ENCODE data around the gene TMEM86A. TPM values are rescaled to one million over a fixed set of nuclear protein-coding genes. Genes with fewer than 3 reads are reported as not detected.

TMEM86A gene
- total and polyA plus RNA-seq, 2 experiments from 2014 or later = 1.7 to 5.2 TPM

DNA sequence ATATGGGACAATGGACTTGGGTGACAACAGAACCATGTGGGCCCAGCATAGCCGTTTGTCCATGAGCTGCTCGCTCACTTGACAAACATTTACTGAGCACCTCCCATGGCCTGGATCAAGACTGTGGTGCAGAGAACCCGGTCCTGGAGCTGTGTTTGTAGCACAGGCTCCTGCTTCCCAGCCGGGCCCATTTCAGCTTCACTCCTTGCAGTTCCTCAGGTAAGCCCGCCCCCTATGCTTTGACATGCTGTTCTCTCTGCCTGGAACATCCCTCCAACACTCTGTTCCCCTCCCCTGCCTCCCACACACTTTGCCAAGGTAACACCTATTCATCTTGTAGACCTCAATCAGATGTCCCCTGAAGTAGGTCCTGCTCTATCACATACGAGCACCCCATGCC is 46.7 kb downstream of the TMEM86A start:
- no peak overlapping the region for H3K4me2 ChIP-seq
- no peak overlapping the region for H3K27ac ChIP-seq
- no peak overlapping the region for H2AFZ ChIP-seq
- no peak for DNase-seq (ENCODE audit: low spot score)
- no peak overlapping the region for H3K4me3 ChIP-seq
- no peaks in the 10 kb centered on the region for H3K27me3 ChIP-seq
- peaks cover 3% of the 10 kb centered on the region for H3K4me1 ChIP-seq (ENCODE audit: insufficient read depth)
- no peaks in the 10 kb centered on the region for H3K9me3 ChIP-seq (ENCODE audit: low read depth)
- no peaks in the 10 kb centered on the region for H3K79me2 ChIP-seq
- no peaks in the 10 kb centered on the region for H3K36me3 ChIP-seq (replicated peaks; ENCODE audit: insufficient read depth, low read depth)
- 85% methylated on average over 6 of the region's 6 CpGs for WGBS (ENCODE audit: low lambda C conversion rate, missing lambda C conversion rate)
- no peaks in the 10 kb centered on the region for H4K20me1 ChIP-seq (ENCODE audit: insufficient read depth, poor library complexity, severe bottlenecking)
- TF ChIP-seq, protein P1, sequence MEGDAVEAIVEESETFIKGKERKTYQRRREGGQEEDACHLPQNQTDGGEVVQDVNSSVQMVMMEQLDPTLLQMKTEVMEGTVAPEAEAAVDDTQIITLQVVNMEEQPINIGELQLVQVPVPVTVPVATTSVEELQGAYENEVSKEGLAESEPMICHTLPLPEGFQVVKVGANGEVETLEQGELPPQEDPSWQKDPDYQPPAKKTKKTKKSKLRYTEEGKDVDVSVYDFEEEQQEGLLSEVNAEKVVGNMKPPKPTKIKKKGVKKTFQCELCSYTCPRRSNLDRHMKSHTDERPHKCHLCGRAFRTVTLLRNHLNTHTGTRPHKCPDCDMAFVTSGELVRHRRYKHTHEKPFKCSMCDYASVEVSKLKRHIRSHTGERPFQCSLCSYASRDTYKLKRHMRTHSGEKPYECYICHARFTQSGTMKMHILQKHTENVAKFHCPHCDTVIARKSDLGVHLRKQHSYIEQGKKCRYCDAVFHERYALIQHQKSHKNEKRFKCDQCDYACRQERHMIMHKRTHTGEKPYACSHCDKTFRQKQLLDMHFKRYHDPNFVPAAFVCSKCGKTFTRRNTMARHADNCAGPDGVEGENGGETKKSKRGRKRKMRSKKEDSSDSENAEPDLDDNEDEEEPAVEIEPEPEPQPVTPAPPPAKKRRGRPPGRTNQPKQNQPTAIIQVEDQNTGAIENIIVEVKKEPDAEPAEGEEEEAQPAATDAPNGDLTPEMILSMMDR (IDR thresholded peaks at IDR 0.05; ENCODE audit: poor library complexity) = no peak
- TF ChIP-seq EZH2phosphoT487 (IDR thresholded peaks at IDR 0.05; ENCODE audit: low read depth, severe bottlenecking, unreplicated experiment) = no peak
- no peak for TF ChIP-seq EZH2 (IDR thresholded peaks at IDR 0.05; ENCODE audit: borderline replicate concordance)
- H3K9me2 ChIP-seq (replicated peaks; ENCODE audit: insufficient read depth) = no peaks in the 10 kb centered on the region

DNA sequence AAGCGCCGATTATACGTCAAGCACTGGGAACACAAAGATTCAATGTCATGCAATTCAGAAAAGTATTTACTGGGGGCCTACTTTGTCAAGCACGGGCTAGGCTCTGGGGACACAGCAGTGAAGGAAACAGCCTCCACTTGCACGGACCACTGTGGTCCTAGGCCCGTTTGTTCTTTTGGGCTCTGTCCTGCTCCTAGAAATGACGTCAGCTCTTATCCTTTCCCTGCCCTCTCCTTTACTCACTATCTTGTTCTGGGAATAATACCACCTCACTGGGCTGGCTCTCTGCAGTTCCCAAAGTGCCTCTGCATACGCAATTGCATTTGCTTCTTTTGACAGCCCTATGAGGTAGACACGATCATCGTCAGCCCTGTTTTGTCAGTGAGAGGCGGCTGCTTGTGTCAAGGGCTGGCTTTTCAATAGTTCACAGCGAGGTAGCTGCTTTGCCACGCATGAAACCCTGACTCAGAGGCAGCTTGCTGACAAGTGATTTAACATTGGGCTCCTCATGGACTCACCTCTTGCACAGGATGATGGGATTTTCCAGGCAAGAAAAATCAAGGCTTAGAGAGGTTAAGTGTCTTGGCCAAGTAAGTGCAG is 50.3 kb downstream of the TMEM86A start:
- H3K4me1 ChIP-seq (ENCODE audit: insufficient read depth) = peaks cover 3% of the 10 kb centered on the region
- no peaks in the 10 kb centered on the region for H3K36me3 ChIP-seq (replicated peaks; ENCODE audit: insufficient read depth, low read depth)
- TF ChIP-seq EZH2phosphoT487 (IDR thresholded peaks at IDR 0.05; ENCODE audit: low read depth, severe bottlenecking, unreplicated experiment) (no peak), EZH2 (IDR thresholded peaks at IDR 0.05; ENCODE audit: borderline replicate concordance) (no peak)
- TF ChIP-seq, protein P1 (IDR thresholded peaks at IDR 0.05; ENCODE audit: poor library complexity) = no peak
- no peak overlapping the region for H3K4me3 ChIP-seq
- no peaks in the 10 kb centered on the region for H3K79me2 ChIP-seq
- H3K9me3 ChIP-seq (ENCODE audit: low read depth) = no peaks in the 10 kb centered on the region
- H3K27ac ChIP-seq = no peak overlapping the region
- H3K9me2 ChIP-seq (replicated peaks; ENCODE audit: insufficient read depth) = no peaks in the 10 kb centered on the region
- 89% methylated on average over 13 of the region's 13 CpGs for WGBS (ENCODE audit: low lambda C conversion rate, missing lambda C conversion rate)
- no peaks in the 10 kb centered on the region for H4K20me1 ChIP-seq (ENCODE audit: insufficient read depth, poor library complexity, severe bottlenecking)
- no peak for DNase-seq (ENCODE audit: low spot score)
- no peak overlapping the region for H2AFZ ChIP-seq
- no peaks in the 10 kb centered on the region for H3K27me3 ChIP-seq
- no peak overlapping the region for H3K4me2 ChIP-seq

DNA sequence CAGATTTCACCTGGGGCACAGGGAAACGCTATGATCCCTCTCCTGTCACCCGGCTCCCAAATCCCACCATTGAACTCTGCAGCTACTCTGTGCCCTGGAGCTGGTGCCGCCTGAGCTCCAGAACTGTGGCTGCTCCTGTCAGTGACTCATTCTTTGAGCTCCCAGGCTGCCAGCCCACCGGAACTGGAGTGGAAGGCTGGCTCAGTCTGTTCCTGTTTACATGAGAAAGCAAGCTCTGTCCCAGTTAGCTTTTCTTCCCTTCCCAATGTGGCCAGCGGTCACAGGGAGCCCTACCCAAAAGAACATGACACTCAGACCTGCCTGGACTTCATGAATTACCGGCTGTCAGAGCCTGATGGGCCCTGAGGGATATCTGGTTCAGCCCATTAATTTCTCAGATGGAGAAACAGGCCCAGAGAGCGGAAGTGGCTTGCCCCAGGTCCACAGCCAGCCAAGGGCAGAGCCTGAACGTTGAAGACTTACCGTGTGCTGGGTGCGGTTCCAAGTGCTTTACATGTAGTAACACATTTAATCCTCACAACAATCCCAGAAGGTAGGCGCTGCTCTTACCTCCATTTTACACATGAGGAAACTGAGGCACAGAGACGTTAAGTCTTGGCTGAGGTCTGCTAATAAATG is 51.2 kb downstream of the TMEM86A start:
- Histone ChIP-seq H3K4me2 (no peak overlapping the region), H3K4me3 (no peak overlapping the region)

More for the DNA sequence above, 51.2 kb downstream of the TMEM86A start:
- TF ChIP-seq, protein P1 (IDR thresholded peaks at IDR 0.05; ENCODE audit: poor library complexity) = no peak
- TF ChIP-seq EZH2phosphoT487 (IDR thresholded peaks at IDR 0.05; ENCODE audit: low read depth, severe bottlenecking, unreplicated experiment) (no peak), EZH2 (IDR thresholded peaks at IDR 0.05; ENCODE audit: borderline replicate concordance) (no peak)
- Histone ChIP-seq H3K9me3 (ENCODE audit: low read depth) (no peaks in the 10 kb centered on the region), H2AFZ (peak overlapping the region; percentile 63), H4K20me1 (ENCODE audit: insufficient read depth, poor library complexity, severe bottlenecking) (no peaks in the 10 kb centered on the region), H3K4me1 (ENCODE audit: insufficient read depth) (peaks cover 3% of the 10 kb centered on the region), H3K36me3 (replicated peaks; ENCODE audit: insufficient read depth, low read depth) (no peaks in the 10 kb centered on the region), H3K27me3 (no peaks in the 10 kb centered on the region), H3K79me2 (no peaks in the 10 kb centered on the region), H3K27ac (peak overlapping the region; percentile 55), H3K9me2 (replicated peaks; ENCODE audit: insufficient read depth) (no peaks in the 10 kb centered on the region)
- peak; percentile 50 for DNase-seq (ENCODE audit: low spot score)
- 66% methylated on average over 12 of the region's 12 CpGs for WGBS (ENCODE audit: low lambda C conversion rate, missing lambda C conversion rate)
